Panc1 (cell line): ENCODE results near the gene CUX1. TPM values are rescaled to one million over a fixed set of nuclear protein-coding genes. Genes with fewer than 3 reads are reported as not detected.

Source experiments
- ATAC-seq: fragments of 200-7000 bp; cut with Tn5 transposase; 2 replicates; pipeline ENCODE4 v1.9.1; 2020; ENCODE audit warnings: mild to moderate bottlenecking, moderate library complexity
- BruUV-seq: library from RNA; stranded (reverse); fragments of 400-500 nt; replicated peaks from 2 replicates; lab custom pipeline; 2021; lab: Mats Ljungman, UMichigan
- CTCF ChIA-PET: fragments of 300-600 bp; sonication (Branson Sonifier 250); formaldehyde crosslinking; loops from one replicate; lab custom pipeline; 2022; ENCODE audit warnings: antibody characterized with exemption; lab: Charles Lee
- POLR2A ChIA-PET: fragments of 300-600 bp; sonication (Branson Sonifier 250); formaldehyde crosslinking; loops from one replicate; lab custom pipeline; 2022; ENCODE audit warnings: antibody characterized with exemption; lab: Charles Lee
- DNase-seq: peaks from one replicate; pipeline ENCODE4 v3.0.0-alpha.2; 2010; ENCODE audit warnings: low read depth, low spot score
- H3K27ac ChIP-seq: 2 replicates; pipeline ENCODE4 v1.5.1; 2011; ENCODE audit warnings: mild to moderate bottlenecking, low read length, inconsistent platforms
- H3K27me3 ChIP-seq: fragments of 200-500 bp; sonication (Bioruptor generic); 2 replicates; pipeline ENCODE4 v1.6.0; 2014; ENCODE audit warnings: low read length, inconsistent platforms; ENCODE audit not compliant: control insufficient read depth, insufficient read depth
- H3K36me3 ChIP-seq: fragments of 200-500 bp; sonication (Bioruptor generic); 2 replicates; pipeline ENCODE4 v1.5.1; 2014; ENCODE audit warnings: inconsistent platforms, mild to moderate bottlenecking, low read length, moderate library complexity; ENCODE audit not compliant: control insufficient read depth, insufficient read depth
- H3K4me1 ChIP-seq: 2 replicates; pipeline ENCODE4 v1.5.1; 2011; ENCODE audit warnings: inconsistent platforms, mild to moderate bottlenecking, low read length, moderate library complexity; ENCODE audit not compliant: control insufficient read depth, insufficient read depth
- H3K4me3 ChIP-seq, 2 experiments: 2 replicates each; pipeline ENCODE4 v1.5.1; 2011 to 2012; ENCODE audit warnings: low read depth in 2 of 2, low read length in 2 of 2, mild to moderate bottlenecking in 2 of 2, inconsistent platforms in 1 of 2, moderate library complexity in 1 of 2
- H3K9me3 ChIP-seq: fragments of 200-500 bp; sonication (Bioruptor generic); 2 replicates; pipeline ENCODE4 v1.5.1; 2014; ENCODE audit warnings: low read depth, mild to moderate bottlenecking, inconsistent platforms, low read length, moderate library complexity; ENCODE audit not compliant: control insufficient read depth, insufficient read depth
- CTCF ChIP-seq: fragments of 450-650 bp; IDR thresholded peaks from 2 replicates; pipeline ENCODE4 v1.5.1; 2017; ENCODE audit warnings: mild to moderate bottlenecking
- POLR2AphosphoS5 ChIP-seq: IDR thresholded peaks from 2 replicates; pipeline ENCODE4 v1.6.1; 2012; ENCODE audit warnings: mild to moderate bottlenecking, low read depth, low read length, moderate library complexity
- REST ChIP-seq, 2 experiments: IDR thresholded peaks; 2 replicates each; pipeline ENCODE4 v1.6.1; 2011 to 2012; ENCODE audit warnings: low read depth in 2 of 2, control low read depth in 1 of 2, low read length in 1 of 2, mild to moderate bottlenecking in 1 of 2, moderate library complexity in 1 of 2; ENCODE audit not compliant: insufficient read depth in 1 of 2
- SIN3A ChIP-seq: IDR thresholded peaks from 2 replicates; pipeline ENCODE4 v1.6.1; 2012; ENCODE audit warnings: low read depth, mild to moderate bottlenecking, low read length, moderate library complexity, borderline replicate concordance; ENCODE audit not compliant: insufficient read depth
- TCF7L2 ChIP-seq: IDR thresholded peaks from 2 replicates; pipeline ENCODE4 v1.6.1; 2011; ENCODE audit warnings: mild to moderate bottlenecking, low read depth, low read length, inconsistent platforms
- in situ Hi-C: cut with HindIII; loops from 2 replicates; pipeline ENCODE4 v1.10.0; 2016; ENCODE audit warnings: low sequenced_read_pairs, low pct_unique_long_range_greater_than_20kb
- intact Hi-C: fragments of 100-400 bp; cut with micrococcal nuclease; formaldehyde crosslinking; loops from one replicate; pipeline ENCODE4 v1.10.0; 2022; ENCODE audit not compliant: unreplicated experiment
- total RNA-seq: library from RNA; stranded (reverse); gene quantifications from one replicate; pipeline ENCODE4 v1.2.1, GENCODE V29; 2021; ENCODE audit not compliant: unreplicated experiment

CUX1 gene
- total RNA-seq, 1 experiment from 2014 or later = 50.9 TPM

- no peak for ATAC-seq
- no TSS peak for BruUV-seq
- H3K27ac ChIP-seq = no peak overlapping the region
These were observed 457.8 kb downstream of the CUX1 start for GRCh38 chr7:102275123-102275703.

GRCh38 chr7:102277901-102278300 lies 460.5 kb downstream of the CUX1 start:
- Histone ChIP-seq H3K27me3 (no peaks in the 10 kb centered on the region), H3K9me3 (no peaks in the 10 kb centered on the region), H3K27ac (no peak overlapping the region), H3K4me3 (no peak overlapping the region), H3K36me3 (no peaks in the 10 kb centered on the region), H3K4me1 (peaks cover 8% of the 10 kb centered on the region)
- TF ChIP-seq CTCF (no peak), POLR2AphosphoS5 (no peak), SIN3A (no peak), TCF7L2 (no peak), REST (IDR thresholded peaks at IDR 0.05; ENCODE audit: insufficient read depth in 1 of 2, low read depth in 2 of 2, low read length in 1 of 2) (no peak)
- DNase-seq = no peak
- ChIA-PET POLR2A (no interaction called here), CTCF (no interaction called here)
- intact Hi-C loops (no loop called here), in situ Hi-C loops (no loop called here)
- ATAC-seq = no peak
- BruUV-seq = no TSS peak

More at GRCh38 chr7:102275123-102275703, 457.8 kb downstream of the CUX1 start:
- CTCF ChIA-PET = interaction anchor here (0.7 kb wide), 1 partner anchor 129 kb away, joined by 3 read pairs; no protein-coding TSS in a partner anchor
- Histone ChIP-seq H3K4me1 (peaks cover 8% of the 10 kb centered on the region), H3K4me3 (no peak overlapping the region), H3K27me3 (no peaks in the 10 kb centered on the region), H3K36me3 (no peaks in the 10 kb centered on the region), H3K9me3 (no peaks in the 10 kb centered on the region)
- in situ Hi-C loops (no loop called here), intact Hi-C loops (no loop called here)
- DNase-seq = no peak
- POLR2A ChIA-PET = no interaction called here
- TF ChIP-seq TCF7L2 = no peak
